Stimulated activated CD8-positive, alpha-beta memory T cell treated with anti-CD3 and anti-CD28 coated beads, Interleukin-12 subunit alpha, Interleukin-12 subunit beta, amount 100 ng/mL, for 1 hour (primary cell): ENCODE measurements around the gene SLC35F3.
"Not testable (repeated sequence)": the region's sequence is repeated elsewhere in the genome, so short reads cannot be mapped to it uniquely, and the experiment has no call there.

Experiments
- DNase-seq: peaks from one replicate; pipeline ENCODE4 v3.0.0-alpha.2; 2020; ENCODE audit warnings: low read depth

Gene SLC35F3

DNA sequence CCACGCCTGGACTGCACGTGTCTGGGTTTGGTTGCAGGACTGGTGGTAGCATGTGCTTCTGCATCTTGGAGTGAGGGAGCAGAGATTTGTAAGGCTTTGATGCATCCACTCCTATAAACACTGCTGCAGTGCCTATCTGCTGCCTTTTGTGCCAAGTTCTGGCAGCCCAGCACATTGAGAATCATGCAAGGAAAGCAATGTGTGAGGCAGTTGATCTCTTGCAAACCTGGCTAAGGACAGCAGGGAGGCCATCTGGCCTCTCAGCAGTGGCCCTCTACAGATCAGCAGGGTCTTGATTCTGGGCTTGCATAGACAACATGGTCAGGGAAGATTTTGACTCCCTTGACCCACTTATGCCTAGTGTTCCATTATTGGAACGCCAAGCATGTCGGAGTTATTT, 387.5 kb downstream of the SLC35F3 start:
- no peak for DNase-seq

DNA sequence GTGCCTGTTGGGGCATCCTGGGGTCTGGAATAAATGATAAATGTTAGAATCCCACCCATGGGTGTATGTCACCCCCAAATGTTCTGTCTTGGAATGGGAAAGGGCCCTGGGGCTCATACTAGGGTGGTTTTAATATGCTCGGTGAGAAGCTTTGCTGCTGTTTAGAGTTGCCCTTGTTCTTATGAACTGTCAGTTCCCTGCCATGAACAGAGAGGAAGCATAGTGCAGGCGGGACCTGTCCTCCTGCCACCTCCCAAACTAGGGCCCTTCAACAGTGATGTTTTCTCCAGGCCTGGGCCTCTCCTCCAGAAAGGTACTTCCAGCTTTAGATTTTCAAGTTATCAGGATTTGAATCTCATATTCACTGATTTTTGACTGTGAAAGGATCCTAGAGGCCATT, 388.1 kb downstream of the SLC35F3 start:
- DNase-seq, result no peak

DNA sequence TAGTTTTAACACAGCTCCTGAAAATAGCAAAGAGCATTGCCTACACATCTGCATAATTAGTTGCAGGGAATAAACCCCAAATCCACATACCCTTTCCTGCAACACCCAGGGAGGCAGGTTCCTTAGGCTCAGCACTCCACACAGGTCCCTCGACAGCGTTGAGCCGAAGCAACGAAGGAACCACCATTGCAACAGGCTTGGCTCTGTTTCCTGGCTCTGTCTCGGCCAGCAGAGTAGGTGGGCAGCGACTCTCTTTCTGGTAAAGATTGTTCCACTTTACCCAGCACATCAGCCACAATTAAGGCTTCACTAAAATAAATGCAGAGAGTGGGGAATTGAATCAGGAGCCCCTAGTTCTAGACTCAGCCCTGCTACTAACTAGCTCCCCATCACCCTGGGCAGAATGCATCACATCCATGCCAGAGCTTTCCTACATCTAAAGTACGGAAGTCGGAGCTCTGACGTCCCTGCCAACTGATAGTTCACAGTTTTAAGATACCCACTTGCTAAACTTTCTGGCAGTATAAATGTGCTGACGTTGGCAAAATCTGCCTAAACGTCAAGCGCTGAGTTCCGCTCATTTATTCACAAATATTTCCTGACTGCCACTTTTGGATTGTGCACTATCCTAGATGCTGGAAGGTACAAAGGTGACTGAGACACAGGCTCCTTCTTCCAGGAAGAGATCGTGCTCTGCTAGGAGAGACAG, 389.8 kb downstream of the SLC35F3 start:
- DNase-seq, result no peak

DNA sequence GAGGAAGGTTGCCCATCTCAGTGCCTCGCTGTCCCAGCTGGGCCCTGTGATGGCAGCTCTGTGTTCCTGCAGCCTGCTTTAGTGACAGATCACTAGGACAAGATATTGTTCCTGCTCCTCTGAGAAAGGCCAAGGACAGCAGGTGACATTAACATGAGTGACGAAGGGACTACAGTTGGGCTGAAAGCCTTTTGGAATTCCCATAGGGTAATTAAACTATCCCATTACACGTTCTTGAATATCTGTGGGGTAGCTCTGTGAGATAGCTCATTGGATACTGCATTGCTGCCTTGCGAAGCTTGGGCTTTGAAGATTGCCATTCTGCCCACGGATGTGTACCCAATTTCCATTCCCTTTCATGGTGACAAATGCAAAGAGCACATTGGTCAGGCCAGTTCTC, 390.6 kb downstream of the SLC35F3 start:
- no peak for DNase-seq

DNA sequence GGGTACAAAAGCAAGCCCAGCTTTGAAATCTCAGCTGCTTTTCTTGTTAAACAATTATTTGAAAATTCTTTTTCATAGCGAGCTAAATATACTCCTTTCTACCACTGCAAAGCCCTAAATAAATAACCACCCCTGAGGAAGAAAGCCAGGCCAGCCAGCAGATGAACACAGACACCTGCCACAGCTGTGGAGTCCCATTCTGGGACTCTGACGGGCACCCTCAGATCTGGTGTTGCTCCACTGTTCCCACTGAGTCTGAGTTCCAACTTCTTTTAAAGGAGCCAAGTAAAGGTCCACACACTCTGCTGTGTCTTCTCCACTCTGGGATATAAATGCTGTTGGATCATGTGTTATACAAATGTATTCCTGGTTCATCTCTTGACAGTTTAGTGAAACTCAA, 391.1 kb downstream of the SLC35F3 start:
- DNase-seq, result no peak

DNA sequence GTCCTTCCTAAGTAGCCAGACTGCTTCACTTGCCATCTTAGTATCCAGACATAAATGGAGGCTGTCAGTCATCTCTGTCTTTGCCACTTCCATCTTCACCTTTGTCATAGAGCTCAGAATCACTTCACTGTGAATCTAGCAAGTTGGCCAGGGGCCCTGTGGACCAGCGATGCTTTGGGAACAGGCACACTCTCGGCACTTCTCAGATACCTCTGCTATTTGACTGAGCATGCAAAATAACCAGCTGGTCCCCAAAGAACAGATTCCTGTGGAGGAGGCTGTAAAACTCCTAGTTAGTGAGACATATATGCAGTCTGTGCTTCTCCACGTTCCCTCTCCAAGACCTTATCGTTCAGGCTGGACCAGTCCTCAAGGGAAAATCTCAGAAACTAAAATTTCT, 392.0 kb downstream of the SLC35F3 start:
- DNase-seq, result no peak

DNA sequence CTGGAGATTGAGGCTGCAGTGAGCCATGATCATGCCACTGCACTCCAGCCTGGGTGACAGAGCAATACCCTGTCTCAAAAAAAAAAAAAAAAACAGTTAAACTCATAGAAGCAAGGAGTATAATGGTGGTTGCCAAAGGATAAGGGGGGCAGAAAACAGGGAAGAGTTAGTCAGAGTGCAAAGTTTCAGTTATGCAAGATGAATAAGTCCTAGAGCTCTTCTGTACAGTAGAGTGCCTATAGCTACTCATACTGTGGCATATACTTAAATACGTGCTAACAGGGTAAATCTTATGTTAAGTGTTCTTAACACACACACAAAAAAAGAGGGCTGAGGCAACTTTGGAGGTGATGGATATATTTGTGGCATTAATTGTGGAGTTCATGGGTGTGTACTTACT, 393.2 kb downstream of the SLC35F3 start:
- no peak for DNase-seq

DNA sequence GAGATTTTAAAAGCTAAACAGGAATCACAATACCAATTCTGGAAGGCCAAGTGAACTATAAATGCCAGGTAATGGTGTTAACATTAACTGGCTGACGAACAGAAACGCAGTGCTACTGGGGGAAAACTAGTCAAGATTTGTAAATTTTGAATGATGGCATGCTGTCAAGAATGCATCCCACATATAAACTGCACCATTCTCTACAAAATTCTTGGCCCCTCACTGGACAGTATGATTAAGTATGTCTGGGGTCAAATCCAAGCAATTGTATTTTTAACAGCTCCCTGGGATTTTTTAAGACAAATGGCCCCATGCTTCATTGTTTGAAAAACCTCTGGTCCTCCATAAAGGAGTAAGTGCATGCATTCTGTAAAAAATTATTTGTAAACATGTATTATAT, 395.6 kb downstream of the SLC35F3 start:
- no peak for DNase-seq

DNA sequence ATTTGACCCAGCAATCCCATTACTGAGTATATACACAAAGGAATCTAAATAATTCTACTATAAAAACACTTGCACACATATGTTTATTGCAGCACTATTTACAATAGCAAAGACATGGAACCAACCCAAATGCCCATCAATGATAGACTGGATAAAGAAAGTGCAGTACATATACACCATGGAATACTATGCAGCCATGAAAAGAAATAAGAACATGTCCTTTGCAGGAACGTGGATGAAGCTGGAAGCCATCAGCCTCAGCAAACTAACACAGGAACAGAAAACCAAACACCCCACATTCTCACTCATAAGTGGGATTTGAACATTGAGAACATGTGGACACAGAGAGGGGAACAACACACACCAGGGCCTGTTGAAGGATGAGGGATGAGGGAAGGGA, 397.2 kb downstream of the SLC35F3 start:
- DNase-seq, result not testable (repeated sequence)

DNA sequence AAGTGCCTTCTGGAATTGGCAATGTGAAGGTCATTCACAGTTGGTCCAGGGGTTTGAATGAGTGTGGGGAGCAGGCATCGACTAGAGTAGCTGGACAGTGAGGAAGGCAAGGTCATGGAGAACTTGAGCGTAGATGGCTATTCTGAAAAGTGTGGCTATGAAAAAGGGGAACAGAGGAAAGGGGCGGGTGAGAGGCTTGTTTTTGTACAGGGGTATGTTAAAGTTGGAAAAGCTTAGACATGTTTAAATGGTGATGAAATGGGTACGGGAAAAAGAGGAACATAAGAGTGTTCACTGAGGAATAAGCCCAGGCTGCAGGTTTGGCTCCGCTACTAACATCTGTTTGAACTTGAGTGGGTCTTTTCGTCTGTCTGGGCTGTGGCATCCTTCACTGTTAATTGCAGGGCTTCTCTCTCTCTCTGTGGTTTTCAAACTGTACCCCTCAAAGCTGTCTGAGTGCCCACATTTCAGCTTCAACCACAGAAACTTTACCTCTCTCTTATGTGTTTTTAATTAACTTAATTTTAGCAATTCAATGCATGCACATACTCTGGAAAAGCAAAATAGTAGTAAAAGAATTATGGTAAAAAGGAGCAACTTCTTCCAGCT, 398.0 kb downstream of the SLC35F3 start:
- no peak for DNase-seq

DNA sequence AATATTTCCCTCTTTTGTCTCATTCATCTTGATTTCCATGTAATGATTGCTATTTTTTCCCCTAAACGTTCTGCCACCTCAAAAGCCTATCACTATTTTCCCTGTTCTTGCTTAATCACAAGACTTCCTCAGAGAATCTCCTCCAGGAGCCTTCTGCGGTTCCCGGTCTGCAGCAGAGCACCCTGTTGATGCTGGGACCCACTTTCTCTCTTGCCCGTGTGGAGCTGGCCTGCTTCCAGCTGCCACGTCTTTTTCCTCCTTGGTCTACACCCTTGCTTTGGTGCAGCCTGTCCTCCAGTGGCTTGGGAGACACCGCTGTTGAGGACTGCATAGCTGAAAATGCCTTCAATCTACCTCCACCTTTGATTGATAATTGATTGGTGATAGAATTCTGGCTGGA, 398.8 kb downstream of the SLC35F3 start:
- DNase-seq, result no peak

DNA sequence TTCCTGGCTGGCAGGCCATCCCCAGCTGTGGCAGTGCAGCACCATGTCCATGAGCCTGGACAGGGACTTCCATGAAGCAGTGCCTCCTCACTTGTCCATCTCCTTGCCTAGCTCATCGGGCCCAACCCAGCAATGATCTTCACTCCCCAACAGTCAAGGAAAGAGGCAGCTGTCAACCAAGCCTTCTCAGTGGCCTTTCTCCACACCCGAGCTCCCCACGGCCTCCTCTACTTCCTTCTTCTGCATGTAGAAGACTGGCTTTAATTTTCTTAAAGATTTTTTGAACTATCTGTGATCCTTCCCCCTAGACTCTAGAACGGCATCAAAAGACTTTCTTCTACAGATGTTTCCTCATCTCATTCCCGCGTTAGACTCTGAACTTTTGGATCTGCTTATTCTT, 403.2 kb downstream of the SLC35F3 start:
- no peak for DNase-seq

DNA sequence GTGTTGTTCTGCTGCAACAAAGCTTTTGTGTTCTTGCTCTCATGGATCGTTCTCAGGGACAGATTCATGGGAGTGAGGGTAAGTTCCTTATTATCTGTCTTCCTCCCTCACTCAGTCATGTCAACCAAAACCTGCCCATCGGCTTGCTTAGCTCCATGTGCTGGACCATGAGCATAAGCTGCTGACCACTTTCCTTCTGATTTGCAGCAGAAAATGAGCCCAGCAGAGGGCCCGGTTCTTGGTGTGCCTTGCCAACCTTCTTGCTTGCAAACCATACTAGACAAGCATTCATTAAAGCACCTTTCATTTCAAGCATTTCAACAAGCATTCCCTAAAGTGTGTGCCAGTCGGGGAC, 404.7 kb downstream of the SLC35F3 start:
- DNase-seq, result no peak

DNA sequence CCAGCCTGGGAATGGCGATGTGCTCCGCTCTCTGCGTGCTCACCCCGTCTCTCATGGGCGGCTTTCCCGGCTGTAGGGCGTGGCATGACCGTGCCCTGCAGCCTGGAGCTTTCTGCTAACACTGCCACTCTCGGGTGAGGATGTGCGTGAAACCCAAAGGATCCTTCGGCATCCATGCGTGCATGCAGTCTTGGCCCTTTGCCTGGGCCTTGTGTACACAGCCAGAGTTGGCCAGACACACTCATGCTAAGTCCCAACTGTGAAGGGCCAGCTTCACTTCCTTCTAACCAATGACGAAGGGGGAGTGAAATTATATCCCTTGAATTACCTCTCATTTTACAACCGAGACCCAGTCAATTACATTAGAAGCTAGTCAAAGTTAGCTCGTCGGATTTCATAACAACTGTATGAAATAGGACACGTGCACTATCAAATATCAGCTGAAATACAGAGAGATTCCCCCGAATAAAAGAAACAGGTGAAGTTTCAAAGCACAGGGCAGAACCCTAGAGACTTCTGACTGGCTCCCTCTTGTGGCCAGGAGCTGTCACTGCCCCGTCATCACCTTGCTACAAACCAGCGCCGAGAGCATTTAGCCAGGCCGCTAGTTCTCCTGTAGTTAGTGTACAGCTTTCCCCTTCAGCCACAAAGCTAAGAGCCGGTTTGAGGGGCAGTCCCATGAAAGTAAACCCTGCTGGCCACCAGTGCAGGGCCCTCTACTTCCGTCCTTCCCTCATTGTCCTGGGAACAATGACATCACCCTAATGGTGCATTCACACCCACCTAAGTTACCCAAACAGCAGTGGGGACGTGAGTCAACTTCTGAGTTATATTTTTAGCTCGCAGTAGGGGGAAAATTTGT, 405.4 kb downstream of the SLC35F3 start:
- DNase-seq, result peak; percentile 48

DNA sequence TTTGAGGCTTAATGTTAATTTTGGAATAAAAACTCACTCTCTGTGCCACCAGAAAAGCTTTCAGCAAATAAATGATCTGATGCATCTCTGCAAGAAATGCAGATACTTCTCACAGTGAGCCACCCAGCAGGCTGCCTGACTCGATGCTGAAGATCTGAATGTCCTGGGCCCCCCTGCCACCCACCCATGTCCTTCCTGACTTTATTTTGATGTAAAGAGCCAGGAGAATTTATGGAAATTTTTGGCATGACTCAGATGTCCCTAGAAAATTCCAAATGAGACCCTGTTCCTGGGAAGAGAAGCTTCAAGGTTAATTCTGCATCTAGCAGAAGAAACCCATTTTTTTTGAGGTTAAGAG, 406.0 kb downstream of the SLC35F3 start:
- no peak for DNase-seq

DNA sequence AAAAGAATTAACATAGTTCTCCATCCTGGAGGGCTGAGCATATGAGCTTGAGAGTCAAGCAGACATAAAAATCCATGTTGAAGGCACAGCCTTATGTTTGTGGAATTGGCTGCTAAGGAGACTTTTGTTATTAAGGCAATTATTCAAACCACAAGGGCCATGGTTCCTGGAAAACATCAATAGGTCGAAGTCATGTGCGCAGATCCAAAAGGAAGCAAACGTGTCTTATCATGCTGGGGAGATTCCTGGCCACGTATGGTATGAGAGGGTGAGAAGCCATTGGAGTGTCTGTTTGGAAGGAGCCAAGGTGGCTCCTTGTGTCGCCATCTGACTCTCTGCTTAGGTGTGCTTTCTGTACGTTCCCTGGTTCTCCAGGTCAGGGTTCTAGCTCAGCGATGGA, 406.9 kb downstream of the SLC35F3 start:
- no peak for DNase-seq

DNA sequence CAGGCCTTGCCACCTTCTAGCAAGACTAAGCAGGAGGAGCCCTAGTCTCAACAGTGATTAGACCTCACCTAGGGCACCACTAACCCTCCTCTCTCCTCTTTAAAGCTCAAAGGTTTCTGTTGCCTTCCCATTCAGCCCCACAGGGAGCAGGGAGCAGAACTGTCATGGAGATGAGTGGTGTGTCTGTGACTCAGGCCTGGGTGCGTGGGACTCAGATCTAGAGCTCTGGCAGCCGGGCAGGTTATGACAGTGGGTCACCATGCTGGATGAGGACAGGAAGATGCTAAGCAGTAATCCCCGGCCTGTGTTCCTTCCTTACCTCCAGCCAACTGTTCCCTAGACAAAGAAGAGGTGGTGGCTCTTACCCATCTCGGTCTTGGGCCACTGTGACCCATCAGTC, 408.7 kb downstream of the SLC35F3 start:
- no peak for DNase-seq

DNA sequence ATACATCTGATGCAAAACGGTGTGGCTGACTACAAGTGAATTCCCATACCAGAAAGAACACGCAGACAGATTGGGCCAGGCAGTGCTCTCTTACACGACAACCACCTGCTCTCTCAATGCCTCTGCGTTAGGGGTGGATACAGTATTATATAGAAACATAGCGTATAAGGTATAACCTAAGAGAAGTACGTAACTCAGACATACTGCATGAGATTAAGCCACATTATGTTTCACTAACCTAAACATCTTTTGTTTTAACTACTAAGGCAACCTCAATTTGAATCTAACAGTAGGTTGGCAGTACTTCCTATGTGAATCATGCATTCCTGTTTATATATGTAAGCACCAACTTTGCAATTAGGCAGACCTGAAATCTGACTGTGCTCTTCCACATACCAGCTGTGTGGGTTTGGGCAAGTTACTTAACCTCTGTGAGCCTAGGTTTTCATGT, 410.6 kb downstream of the SLC35F3 start:
- DNase-seq, result no peak

DNA sequence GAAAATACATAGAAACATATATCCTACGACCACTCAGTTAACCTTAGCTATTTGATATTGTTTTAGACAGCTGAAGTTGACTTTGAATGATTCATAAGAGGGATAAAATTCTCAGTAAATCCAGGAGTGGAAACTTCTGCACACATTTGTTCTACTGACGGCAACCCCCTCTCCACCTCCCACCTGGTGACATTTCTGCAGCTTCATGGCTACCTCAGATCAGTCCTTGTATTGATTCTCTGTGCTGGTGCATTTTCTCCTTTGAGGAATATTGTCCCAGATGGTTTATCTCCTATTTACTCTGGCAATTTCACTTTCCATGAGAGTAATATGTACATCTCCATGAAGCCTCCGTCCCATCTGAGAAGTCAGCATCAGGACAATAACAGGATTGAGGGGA, 411.1 kb downstream of the SLC35F3 start:
- no peak for DNase-seq

DNA sequence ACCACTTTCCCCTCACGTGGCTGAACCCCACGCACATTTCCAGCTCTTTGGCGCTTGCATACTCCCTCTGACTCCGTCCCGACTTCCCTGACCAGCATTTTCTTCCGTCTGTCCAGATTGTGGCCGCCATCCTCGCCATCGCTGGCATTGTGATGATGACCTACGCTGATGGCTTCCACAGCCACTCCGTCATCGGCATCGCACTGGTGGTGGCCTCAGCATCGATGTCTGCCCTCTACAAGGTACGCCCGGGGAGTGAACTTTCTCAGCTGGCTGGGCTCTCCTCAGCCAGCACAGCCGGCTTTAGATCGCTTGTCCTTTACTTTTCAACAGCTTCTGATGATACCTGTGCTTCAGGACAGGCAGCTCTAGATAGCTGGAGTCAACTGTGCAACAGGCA, 412.0 kb downstream of the SLC35F3 start:
- no peak for DNase-seq

DNA sequence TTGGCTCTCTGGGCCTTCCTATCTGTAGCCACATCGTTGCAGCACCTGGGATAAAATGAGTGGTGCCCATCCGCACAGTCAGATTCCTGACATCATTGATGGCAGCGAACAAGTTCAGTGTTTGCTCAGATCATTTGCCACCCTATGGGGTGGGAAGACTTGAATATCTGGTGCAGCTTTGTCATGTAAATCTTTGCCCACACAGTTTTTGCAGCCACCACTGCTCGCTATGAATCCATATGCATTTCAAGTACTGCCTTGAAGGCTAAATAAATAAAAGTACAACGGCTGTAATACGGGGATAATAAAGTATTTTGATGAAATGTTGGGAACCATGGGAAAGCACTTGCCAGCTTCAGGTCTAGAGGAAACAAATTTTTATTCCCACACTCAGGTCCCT, 412.5 kb downstream of the SLC35F3 start:
- no peak for DNase-seq

DNA sequence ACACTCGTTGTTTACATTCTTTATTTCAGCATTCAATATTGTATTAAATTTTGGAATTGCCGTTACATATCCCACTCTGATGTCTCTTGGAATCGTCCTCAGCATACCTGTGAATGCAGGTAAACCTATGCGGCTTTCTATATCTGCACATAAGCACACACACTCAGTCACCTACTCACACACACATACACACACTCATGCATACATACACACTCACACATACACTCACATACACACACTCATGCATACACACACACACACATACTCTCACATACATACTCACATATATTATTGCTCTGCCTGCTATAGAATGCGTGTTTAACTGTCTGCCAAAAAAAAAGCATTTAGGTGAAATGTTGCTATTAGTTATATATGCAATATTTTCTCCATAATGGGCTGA, 415.6 kb downstream of the SLC35F3 start:
- DNase-seq, result no peak

DNA sequence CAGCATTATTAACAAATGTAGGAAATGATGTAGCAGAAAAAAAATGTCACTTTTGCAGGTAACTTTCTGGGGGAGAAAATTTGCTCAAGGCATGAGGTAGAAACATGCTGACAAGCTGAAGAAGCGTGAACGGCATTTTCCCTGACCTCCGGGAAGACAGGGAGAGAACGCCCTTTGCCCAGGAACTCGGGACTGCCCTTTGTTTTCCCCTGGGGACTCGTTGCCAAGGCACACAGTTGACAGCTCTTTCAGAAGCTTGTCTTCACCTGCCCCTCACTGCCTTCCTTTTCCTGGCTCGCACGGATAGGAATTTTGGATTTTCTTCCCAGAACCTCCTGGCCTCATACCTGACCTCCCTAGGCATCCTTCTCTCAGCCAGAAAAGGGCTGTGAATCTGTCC, 416.1 kb downstream of the SLC35F3 start:
- DNase-seq, result no peak
